Measurements from ENCODE around the gene SNN. TPM values are rescaled to one million over a fixed set of nuclear protein-coding genes. Genes with fewer than 3 reads are reported as not detected.

SNN gene
- total and polyA plus RNA-seq, 10 donors = 22.3 to 59.5 (median 48.7) TPM

DNA sequence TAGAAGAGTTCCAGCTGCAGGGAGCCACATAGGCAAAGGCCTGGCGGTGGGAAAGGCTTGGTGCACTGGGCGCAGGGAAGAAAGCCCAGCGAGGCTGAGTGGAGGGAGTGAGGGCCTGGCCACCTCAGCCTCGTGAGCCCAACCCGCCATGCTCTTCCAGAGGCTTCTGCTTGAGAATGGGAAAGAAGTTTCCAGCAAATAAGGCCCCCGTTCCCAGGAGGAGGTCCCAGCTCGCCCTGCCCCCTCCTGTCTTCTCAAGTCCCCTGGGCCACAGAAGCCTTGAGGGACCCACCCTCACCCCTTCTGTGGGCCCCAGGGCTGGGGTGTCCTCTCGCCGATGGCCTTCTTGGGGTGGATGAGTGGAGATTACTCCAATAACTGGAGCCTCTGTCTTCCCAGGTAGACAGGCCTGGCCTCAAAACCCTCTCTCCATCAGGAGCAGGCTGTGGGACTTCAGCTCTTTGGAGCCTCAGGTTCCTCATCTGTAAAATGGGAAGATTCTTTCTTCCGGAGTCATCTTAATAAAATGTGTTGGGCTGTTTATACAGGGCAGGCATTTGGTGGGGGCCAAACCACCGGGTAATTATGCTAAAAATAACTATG is 933 bp upstream of the SNN start:
- Histone ChIP-seq H3K4me3 (peak overlapping the region in 5 of 8 donors; percentile 43 to 87 (median 47)), H3K27ac (peak overlapping the region in 4 of 8 donors; percentile 58 to 92 (median 78)), H3K9me3 (no peaks in the 10 kb centered on the region), H3K36me3 (peaks cover 0 to 13% (median 0%) of the 10 kb centered on the region in 6 donors), H3K27me3 (replicated peaks in 1 of 7) (no peaks in the 10 kb centered on the region), H3K4me1 (peaks cover 33 to 85% (median 56%) of the 10 kb centered on the region in 6 donors)
- DNase-seq = peak; percentile 80
- WGBS, 5 donors = 82 to 89% (median 86%) methylated on average over 9 to 11 of the region's 11 CpGs
- intact Hi-C loops (cut with DNase I; ENCODE audit: low total_unique reads) = no loop called here
- TF ChIP-seq, protein P1, sequence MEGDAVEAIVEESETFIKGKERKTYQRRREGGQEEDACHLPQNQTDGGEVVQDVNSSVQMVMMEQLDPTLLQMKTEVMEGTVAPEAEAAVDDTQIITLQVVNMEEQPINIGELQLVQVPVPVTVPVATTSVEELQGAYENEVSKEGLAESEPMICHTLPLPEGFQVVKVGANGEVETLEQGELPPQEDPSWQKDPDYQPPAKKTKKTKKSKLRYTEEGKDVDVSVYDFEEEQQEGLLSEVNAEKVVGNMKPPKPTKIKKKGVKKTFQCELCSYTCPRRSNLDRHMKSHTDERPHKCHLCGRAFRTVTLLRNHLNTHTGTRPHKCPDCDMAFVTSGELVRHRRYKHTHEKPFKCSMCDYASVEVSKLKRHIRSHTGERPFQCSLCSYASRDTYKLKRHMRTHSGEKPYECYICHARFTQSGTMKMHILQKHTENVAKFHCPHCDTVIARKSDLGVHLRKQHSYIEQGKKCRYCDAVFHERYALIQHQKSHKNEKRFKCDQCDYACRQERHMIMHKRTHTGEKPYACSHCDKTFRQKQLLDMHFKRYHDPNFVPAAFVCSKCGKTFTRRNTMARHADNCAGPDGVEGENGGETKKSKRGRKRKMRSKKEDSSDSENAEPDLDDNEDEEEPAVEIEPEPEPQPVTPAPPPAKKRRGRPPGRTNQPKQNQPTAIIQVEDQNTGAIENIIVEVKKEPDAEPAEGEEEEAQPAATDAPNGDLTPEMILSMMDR (IDR thresholded peaks at IDR 0.05 in 8 of 11, conservative IDR thresholded peaks at IDR 0.05 in 3 of 11) = no peak
- TF ChIP-seq POLR2AphosphoS5 (IDR thresholded peaks at IDR 0.05) (no peak), POLR2A (IDR thresholded peaks at IDR 0.05) (no peak)

- Histone ChIP-seq H3K4me3 (peak overlapping the region; percentile 64 to 96 (median 84)), H3K27me3 (replicated peaks in 1 of 7) (no peaks in the 10 kb centered on the region), H3K36me3 (peaks cover 0 to 18% (median 3%) of the 10 kb centered on the region in 6 donors), H3K4me1 (peaks cover 48 to 94% (median 70%) of the 10 kb centered on the region in 6 donors), H3K9me3 (no peaks in the 10 kb centered on the region), H3K27ac (peak overlapping the region; percentile 78 to 93 (median 90))
- TF ChIP-seq POLR2AphosphoS5 (IDR thresholded peaks at IDR 0.05) (peak in 1 of 3 donors; percentile 41), POLR2A (IDR thresholded peaks at IDR 0.05) (no peak)
- DNase-seq = peak; percentile 91
- WGBS, 5 donors = 0 to 4% (median 1%) methylated on average over 22 to 97 of the region's 97 CpGs
- intact Hi-C loops (cut with DNase I; ENCODE audit: low total_unique reads) = no loop called here
Measured at GRCh38 chr16:11668623-11669379, 546 bp downstream of the SNN start.

DNA sequence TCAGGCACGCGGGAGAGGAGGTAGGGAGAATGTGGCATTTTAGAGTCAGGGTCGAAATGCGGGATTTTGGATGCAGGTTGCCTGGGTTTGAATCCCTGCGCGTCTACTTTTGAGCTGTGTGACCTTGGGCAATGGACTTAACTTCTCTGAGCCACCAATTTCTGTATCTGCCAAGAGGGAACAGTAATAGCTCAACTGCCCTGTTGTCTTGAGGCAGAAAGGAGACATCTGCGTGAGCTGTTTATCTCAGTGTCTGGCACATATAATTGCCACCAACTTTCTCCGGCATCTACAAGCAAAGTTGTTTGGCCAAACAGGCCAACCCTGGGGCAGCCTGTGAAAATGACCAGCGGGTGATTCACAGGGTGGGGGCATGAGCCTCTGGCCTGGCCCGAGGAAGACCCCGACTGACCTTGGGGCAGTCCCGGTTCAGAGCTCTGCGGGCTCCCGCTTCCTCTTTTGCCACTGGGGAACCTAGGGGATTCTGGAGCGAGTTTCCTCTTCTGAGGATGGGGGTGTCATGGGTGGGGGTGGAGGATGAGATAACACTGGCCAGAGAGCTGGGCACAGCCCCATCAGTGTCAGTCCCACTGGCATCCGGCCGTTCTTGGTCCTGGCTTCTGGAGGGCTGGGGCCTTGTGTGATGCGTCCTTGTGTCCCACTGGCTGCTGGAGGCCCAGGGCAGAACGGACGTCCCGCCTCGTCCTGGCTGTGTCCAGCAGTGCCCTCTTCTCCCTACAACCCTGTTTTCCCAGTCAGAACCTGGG is 1.3 kb downstream of the SNN start:
- H3K4me3 ChIP-seq = peak overlapping the region; percentile 64 to 96 (median 84)
- DNase-seq = peak; percentile 91
- TF ChIP-seq POLR2A (IDR thresholded peaks at IDR 0.05) (no peak), POLR2AphosphoS5 (IDR thresholded peaks at IDR 0.05) (peak; percentile 48 to 78 (median 76))
- TF ChIP-seq, protein P1 (IDR thresholded peaks at IDR 0.05 in 8 of 11, conservative IDR thresholded peaks at IDR 0.05 in 3 of 11) = no peak
- intact Hi-C loops (cut with DNase I; ENCODE audit: low total_unique reads) = no loop called here
- H3K9me3 ChIP-seq = no peaks in the 10 kb centered on the region
- H3K4me1 ChIP-seq = peaks cover 56 to 94% (median 77%) of the 10 kb centered on the region in 6 donors
- H3K27ac ChIP-seq = peak overlapping the region; percentile 78 to 93 (median 90)
- peaks cover 0 to 25% (median 3%) of the 10 kb centered on the region in 6 donors for H3K36me3 ChIP-seq
- no peaks in the 10 kb centered on the region for H3K27me3 ChIP-seq (replicated peaks in 1 of 7)
- WGBS, 5 donors = 15 to 28% (median 21%) methylated on average over 15 to 22 of the region's 22 CpGs
